ENCODE measurements around the gene PRRG3. TPM values are rescaled to one million over a fixed set of nuclear protein-coding genes. Genes with fewer than 3 reads are reported as not detected.

The PRRG3 gene
- total RNA-seq, 3 donors from 2014 or later, result 1.3 to 2.3 (median 1.8) TPM

DNA sequence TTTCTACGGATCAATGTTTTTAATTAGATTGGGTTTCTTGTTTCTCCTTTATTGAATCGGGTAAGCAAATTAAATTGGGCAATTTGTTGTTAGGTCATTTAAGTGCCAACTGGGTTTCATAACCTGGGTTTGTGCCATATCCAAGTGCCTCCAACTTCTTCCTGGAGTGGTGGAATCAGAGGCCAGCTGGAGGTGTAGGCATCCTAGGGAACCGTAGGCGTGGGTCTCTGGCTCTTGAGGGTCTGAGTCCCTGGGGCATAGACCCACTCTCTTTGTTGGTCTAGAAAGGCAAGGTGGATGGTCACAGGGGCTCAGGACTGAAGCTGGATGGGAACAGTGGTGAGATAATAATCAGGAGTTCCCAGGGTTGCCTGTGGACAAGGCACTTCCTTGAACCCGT lies 57.6 kb downstream of the PRRG3 start:
- Histone ChIP-seq H3K27me3 (peaks cover 0 to 50% of the 10 kb centered on the region in 2 donors), H3K27ac (no peak overlapping the region), H3K36me3 (no peaks in the 10 kb centered on the region), H3K4me3 (no peak overlapping the region), H3K4me1 (no peaks in the 10 kb centered on the region), H3K9me3 (no peaks in the 10 kb centered on the region)
- TF ChIP-seq POLR2A (IDR thresholded peaks at IDR 0.05), result no peak
- TF ChIP-seq POLR2AphosphoS5 (IDR thresholded peaks at IDR 0.05), result no peak
- no peak for TF ChIP-seq CTCF (IDR thresholded peaks at IDR 0.05)
- intact Hi-C loops (cut with DNase I; ENCODE audit: low total_unique reads), result no loop called here
- no peak for DNase-seq (ENCODE audit: low spot score in 2 of 2)

- Histone ChIP-seq H3K9me3 (no peaks in the 10 kb centered on the region), H3K27me3 (peaks cover 0 to 55% of the 10 kb centered on the region in 2 donors), H3K4me1 (no peaks in the 10 kb centered on the region), H3K36me3 (no peaks in the 10 kb centered on the region), H3K27ac (no peak overlapping the region), H3K4me3 (no peak overlapping the region)
- DNase-seq (ENCODE audit: low spot score in 2 of 2), result peak; percentile 23 to 59
- TF ChIP-seq POLR2AphosphoS5 (IDR thresholded peaks at IDR 0.05), result no peak
- TF ChIP-seq CTCF (IDR thresholded peaks at IDR 0.05), result peak; percentile 70 to 88 (median 80)
- intact Hi-C loops (cut with DNase I; ENCODE audit: low total_unique reads), result no loop called here
Observed at GRCh38 chrX:151753313-151754046, 58.2 kb downstream of the PRRG3 start.

DNA sequence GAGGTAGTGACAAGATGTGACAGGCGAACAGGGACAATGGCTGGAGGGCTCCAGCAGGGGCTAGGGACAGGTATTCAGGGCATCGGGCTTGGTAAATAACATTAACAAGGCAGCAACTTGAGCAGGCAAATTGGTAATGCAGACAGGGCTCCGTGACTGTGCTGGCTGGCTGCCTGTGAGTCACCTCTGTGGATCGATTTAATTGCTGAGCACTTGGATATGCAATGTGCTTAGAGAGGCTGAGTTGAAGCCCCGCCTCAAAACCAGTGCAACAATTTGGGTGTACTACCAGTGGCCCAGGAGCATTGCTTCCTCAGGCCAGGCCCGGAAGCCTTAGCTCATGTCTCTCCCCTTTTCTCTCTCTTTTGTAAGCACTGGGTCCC lies 58.8 kb downstream of the PRRG3 start:
- no peak for TF ChIP-seq POLR2AphosphoS5 (IDR thresholded peaks at IDR 0.05)
- Histone ChIP-seq H3K4me1 (no peaks in the 10 kb centered on the region), H3K4me3 (no peak overlapping the region), H3K27me3 (peaks cover 0 to 55% of the 10 kb centered on the region in 2 donors), H3K27ac (no peak overlapping the region), H3K9me3 (no peaks in the 10 kb centered on the region), H3K36me3 (no peaks in the 10 kb centered on the region)
- intact Hi-C loops (cut with DNase I; ENCODE audit: low total_unique reads), result no loop called here
- DNase-seq (ENCODE audit: low spot score in 2 of 2), result no peak

- intact Hi-C loops (cut with DNase I; ENCODE audit: low total_unique reads), result no loop called here
- DNase-seq (ENCODE audit: low spot score in 2 of 2), result no peak
- no peaks in the 10 kb centered on the region for H3K9me3 ChIP-seq
- no peaks in the 10 kb centered on the region for H3K36me3 ChIP-seq
- TF ChIP-seq POLR2A (IDR thresholded peaks at IDR 0.05) (no peak), CTCF (IDR thresholded peaks at IDR 0.05) (no peak), POLR2AphosphoS5 (IDR thresholded peaks at IDR 0.05) (no peak)
- H3K4me3 ChIP-seq, result no peak overlapping the region
- H3K4me1 ChIP-seq, result no peaks in the 10 kb centered on the region
- peaks cover 0 to 49% of the 10 kb centered on the region in 2 donors for H3K27me3 ChIP-seq
- H3K27ac ChIP-seq, result no peak overlapping the region
Observed at GRCh38 chrX:151754641-151755215, 59.5 kb downstream of the PRRG3 start.

Other genes with a start within 250 kb of the PRRG3 start
- not detected for gene PASD1, start 131.8 kb upstream of the PRRG3 start, total RNA-seq
- gene FATE1, start 20.6 kb downstream of the PRRG3 start, total RNA-seq, result not detected
- gene CNGA2, start 39.3 kb downstream of the PRRG3 start, total RNA-seq, result not detected
- gene MAGEA4, start 217.4 kb downstream of the PRRG3 start, total RNA-seq, result not detected

Measured in breast epithelium (tissue), 4 donors.